ENCODE results near the gene ABCF3.

- TF ChIP-seq EZH2phosphoT487 (IDR thresholded peaks at IDR 0.05; ENCODE audit: insufficient read depth, low read depth) (no peak), EZH2 (IDR thresholded peaks at IDR 0.05; ENCODE audit: insufficient read depth, poor library complexity, severe bottlenecking) (no peak)
These were observed 43.8 kb upstream of the ABCF3 start for GRCh38 chr3:184142199-184142598.
